ENCODE results near the gene PEX10. TPM values are rescaled to one million over a fixed set of nuclear protein-coding genes. Genes with fewer than 3 reads are reported as not detected.

The PEX10 gene
- total RNA-seq, 1 donor from 2014 or later, result 18.1 TPM

- no peak for DNase-seq (ENCODE audit: low spot score)
- intact Hi-C loops (cut with DNase I), result loop anchor here (1.0 to 5.0 kb wide), 2 partner anchors 115 to 175 kb away; partner anchors contain the start of gene PRXL2B
Measured at GRCh38 chr1:2411801-2412394, 466 bp downstream of the PEX10 start.

GRCh38 chr1:2409745-2410144, 2.6 kb downstream of the PEX10 start:
- intact Hi-C loops (cut with DNase I), result loop anchor here (5.0 kb wide), 1 partner anchor 178 kb away; the partner anchor contains the start of gene PRXL2B
- no peak for DNase-seq (ENCODE audit: low spot score)

GRCh38 chr1:2408859-2409276, 3.5 kb downstream of the PEX10 start:
- no peak for DNase-seq (ENCODE audit: low spot score)
- intact Hi-C loops (cut with DNase I), result no loop called here

- intact Hi-C loops (cut with DNase I), result no loop called here
- no peak for DNase-seq (ENCODE audit: low spot score)
Measured at GRCh38 chr1:2408456-2408855, 3.9 kb downstream of the PEX10 start.

- no peak for DNase-seq (ENCODE audit: low spot score)
- intact Hi-C loops (cut with DNase I), result no loop called here
Measured at GRCh38 chr1:2407991-2408275, 4.4 kb downstream of the PEX10 start.

GRCh38 chr1:2407166-2407990, 5.0 kb downstream of the PEX10 start:
- no peak for DNase-seq (ENCODE audit: low spot score)
- intact Hi-C loops (cut with DNase I), result no loop called here

GRCh38 chr1:2406451-2407041, 5.8 kb downstream of the PEX10 start:
- no peak for DNase-seq (ENCODE audit: low spot score)
- intact Hi-C loops (cut with DNase I), result no loop called here

GRCh38 chr1:2405588-2406295, 6.6 kb downstream of the PEX10 start:
- intact Hi-C loops (cut with DNase I), result no loop called here
- DNase-seq (ENCODE audit: low spot score), result no peak

GRCh38 chr1:2404890-2405511, 7.4 kb downstream of the PEX10 start:
- intact Hi-C loops (cut with DNase I), result no loop called here
- DNase-seq (ENCODE audit: low spot score), result no peak

- intact Hi-C loops (cut with DNase I), result no loop called here
- no peak for DNase-seq (ENCODE audit: low spot score)
Measured at GRCh38 chr1:2404142-2404889, 8.0 kb downstream of the PEX10 start.

- intact Hi-C loops (cut with DNase I), result no loop called here
- DNase-seq (ENCODE audit: low spot score), result no peak
Measured at GRCh38 chr1:2403273-2403672, 9.1 kb downstream of the PEX10 start.

- no peak for DNase-seq (ENCODE audit: low spot score)
- intact Hi-C loops (cut with DNase I), result no loop called here
Measured at GRCh38 chr1:2402420-2402819, 9.9 kb downstream of the PEX10 start.

- intact Hi-C loops (cut with DNase I), result no loop called here
- DNase-seq (ENCODE audit: low spot score), result no peak
Measured at GRCh38 chr1:2400950-2401649, 11.3 kb downstream of the PEX10 start.

- intact Hi-C loops (cut with DNase I), result no loop called here
- DNase-seq (ENCODE audit: low spot score), result no peak
Measured at GRCh38 chr1:2400576-2400909, 11.8 kb downstream of the PEX10 start.

GRCh38 chr1:2399890-2400575, 12.3 kb downstream of the PEX10 start:
- intact Hi-C loops (cut with DNase I), result no loop called here
- DNase-seq (ENCODE audit: low spot score), result no peak

- no peak for DNase-seq (ENCODE audit: low spot score)
- intact Hi-C loops (cut with DNase I), result no loop called here
Measured at GRCh38 chr1:2398871-2399270, 13.5 kb downstream of the PEX10 start.

- DNase-seq (ENCODE audit: low spot score), result no peak
- intact Hi-C loops (cut with DNase I), result no loop called here
Measured at GRCh38 chr1:2397007-2397679, 15.2 kb downstream of the PEX10 start.

- intact Hi-C loops (cut with DNase I), result no loop called here
- no peak for DNase-seq (ENCODE audit: low spot score)
Measured at GRCh38 chr1:2396476-2396875, 15.9 kb downstream of the PEX10 start.

All from cardiac septum (tissue), 1 donor.